ENCODE results near the gene NABP1.

The NABP1 gene

DNA sequence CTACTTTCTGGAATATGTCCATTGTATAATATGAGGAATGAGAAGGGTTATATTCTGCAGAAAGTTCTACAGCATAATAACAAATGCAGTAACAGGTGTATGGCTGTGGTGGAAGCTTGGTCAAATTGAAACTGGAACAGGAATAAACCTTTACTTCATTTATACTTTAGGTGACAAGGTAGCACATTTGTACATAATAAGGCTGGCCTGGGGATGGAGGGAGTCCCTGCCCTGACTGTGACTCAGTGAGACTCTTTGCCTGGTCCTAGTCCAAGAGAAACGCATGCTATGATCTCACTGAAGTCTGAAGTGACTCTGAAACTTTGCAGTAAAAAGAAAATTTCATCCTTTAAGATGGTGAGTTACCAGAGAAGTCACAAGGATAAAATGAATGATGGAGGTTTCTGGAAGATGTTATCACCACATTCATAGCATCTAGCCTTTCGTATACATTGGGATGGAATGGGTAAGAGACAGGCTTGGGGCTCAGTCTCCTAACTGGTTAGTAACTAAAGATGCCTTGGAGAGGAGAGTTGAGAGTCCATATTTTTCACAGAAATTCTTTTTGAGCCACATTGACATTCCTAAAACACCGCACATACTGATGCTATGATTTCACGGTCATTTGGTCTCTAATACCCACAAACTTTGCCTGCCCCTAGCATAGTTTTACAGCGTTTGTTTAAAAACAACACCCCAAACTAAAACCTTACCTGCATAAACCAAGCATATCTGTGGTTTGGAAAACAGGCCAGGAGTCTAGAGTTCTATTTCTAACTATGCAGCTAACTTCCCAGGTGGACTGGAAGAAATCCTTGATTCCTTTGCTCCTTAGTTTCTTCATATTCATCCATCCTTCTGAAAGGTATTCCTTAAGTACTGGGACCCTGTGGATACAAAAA lies 42.4 kb upstream of the NABP1 start:
- no peaks in the 10 kb centered on the region for H3K27me3 ChIP-seq (ENCODE audit: insufficient read depth, poor library complexity, severe bottlenecking)
- no peak overlapping the region for H3K4me3 ChIP-seq (replicated peaks; ENCODE audit: insufficient read depth, low read length)
- H3K27ac ChIP-seq (replicated peaks): no peak overlapping the region
- no peak for TF ChIP-seq POLR2AphosphoS5 (IDR thresholded peaks at IDR 0.05; ENCODE audit: low read depth)
- TF ChIP-seq GABPA (IDR thresholded peaks at IDR 0.05; ENCODE audit: low read depth): no peak
- TF ChIP-seq, protein P1, sequence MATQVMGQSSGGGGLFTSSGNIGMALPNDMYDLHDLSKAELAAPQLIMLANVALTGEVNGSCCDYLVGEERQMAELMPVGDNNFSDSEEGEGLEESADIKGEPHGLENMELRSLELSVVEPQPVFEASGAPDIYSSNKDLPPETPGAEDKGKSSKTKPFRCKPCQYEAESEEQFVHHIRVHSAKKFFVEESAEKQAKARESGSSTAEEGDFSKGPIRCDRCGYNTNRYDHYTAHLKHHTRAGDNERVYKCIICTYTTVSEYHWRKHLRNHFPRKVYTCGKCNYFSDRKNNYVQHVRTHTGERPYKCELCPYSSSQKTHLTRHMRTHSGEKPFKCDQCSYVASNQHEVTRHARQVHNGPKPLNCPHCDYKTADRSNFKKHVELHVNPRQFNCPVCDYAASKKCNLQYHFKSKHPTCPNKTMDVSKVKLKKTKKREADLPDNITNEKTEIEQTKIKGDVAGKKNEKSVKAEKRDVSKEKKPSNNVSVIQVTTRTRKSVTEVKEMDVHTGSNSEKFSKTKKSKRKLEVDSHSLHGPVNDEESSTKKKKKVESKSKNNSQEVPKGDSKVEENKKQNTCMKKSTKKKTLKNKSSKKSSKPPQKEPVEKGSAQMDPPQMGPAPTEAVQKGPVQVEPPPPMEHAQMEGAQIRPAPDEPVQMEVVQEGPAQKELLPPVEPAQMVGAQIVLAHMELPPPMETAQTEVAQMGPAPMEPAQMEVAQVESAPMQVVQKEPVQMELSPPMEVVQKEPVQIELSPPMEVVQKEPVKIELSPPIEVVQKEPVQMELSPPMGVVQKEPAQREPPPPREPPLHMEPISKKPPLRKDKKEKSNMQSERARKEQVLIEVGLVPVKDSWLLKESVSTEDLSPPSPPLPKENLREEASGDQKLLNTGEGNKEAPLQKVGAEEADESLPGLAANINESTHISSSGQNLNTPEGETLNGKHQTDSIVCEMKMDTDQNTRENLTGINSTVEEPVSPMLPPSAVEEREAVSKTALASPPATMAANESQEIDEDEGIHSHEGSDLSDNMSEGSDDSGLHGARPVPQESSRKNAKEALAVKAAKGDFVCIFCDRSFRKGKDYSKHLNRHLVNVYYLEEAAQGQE (IDR thresholded peaks at IDR 0.05; ENCODE audit: insufficient replicate concordance, low read depth): no peak
- no peak for DNase-seq (ENCODE audit: low read depth in 1 of 2, low spot score in 1 of 2)

DNA sequence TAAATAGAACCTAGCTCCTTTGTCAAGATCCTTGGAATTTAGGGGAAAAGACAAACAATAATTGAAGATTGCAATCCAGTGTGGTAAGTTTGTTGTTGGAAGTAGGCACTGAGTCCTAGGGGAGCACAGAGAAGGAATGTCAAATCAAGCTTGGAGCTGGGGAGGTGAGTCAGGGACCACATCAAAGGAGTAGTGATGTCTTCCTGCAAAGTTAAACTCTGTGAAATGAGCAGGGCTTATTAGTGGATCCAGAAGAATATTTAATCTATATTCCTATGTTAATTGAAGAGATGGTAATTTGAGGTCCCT lies 41.7 kb upstream of the NABP1 start:
- DNase-seq (ENCODE audit: low read depth in 1 of 2, low spot score in 1 of 2): no peak
- TF ChIP-seq GABPA (IDR thresholded peaks at IDR 0.05; ENCODE audit: low read depth) (no peak), POLR2AphosphoS5 (IDR thresholded peaks at IDR 0.05; ENCODE audit: low read depth) (no peak)
- TF ChIP-seq, protein P2, sequence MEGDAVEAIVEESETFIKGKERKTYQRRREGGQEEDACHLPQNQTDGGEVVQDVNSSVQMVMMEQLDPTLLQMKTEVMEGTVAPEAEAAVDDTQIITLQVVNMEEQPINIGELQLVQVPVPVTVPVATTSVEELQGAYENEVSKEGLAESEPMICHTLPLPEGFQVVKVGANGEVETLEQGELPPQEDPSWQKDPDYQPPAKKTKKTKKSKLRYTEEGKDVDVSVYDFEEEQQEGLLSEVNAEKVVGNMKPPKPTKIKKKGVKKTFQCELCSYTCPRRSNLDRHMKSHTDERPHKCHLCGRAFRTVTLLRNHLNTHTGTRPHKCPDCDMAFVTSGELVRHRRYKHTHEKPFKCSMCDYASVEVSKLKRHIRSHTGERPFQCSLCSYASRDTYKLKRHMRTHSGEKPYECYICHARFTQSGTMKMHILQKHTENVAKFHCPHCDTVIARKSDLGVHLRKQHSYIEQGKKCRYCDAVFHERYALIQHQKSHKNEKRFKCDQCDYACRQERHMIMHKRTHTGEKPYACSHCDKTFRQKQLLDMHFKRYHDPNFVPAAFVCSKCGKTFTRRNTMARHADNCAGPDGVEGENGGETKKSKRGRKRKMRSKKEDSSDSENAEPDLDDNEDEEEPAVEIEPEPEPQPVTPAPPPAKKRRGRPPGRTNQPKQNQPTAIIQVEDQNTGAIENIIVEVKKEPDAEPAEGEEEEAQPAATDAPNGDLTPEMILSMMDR (IDR thresholded peaks at IDR 0.05; ENCODE audit: insufficient read depth, low read length): no peak
- TF ChIP-seq, protein P1 (IDR thresholded peaks at IDR 0.05; ENCODE audit: insufficient replicate concordance, low read depth): no peak
- Histone ChIP-seq H3K27ac (replicated peaks) (no peak overlapping the region), H3K27me3 (ENCODE audit: insufficient read depth, poor library complexity, severe bottlenecking) (no peaks in the 10 kb centered on the region), H3K4me3 (replicated peaks; ENCODE audit: insufficient read depth, low read length) (no peak overlapping the region)

DNA sequence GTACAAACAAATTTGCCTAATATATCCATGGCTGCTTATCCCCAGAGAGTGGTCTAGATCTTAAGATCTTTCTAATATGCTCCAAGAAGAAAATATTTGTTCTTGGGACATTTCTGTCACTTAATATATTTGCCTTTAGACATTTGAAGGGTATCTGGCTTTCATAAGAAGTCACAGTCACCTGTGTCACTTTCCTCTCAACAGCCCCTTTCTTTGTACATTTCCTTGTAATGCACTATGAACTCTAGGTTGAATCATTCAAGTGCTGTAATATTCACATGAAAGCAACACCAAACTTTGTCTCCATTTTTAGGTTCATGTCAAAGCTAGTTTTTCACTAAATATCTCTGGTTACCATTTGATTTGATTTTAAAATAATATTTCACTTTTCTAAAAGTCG lies 41.4 kb upstream of the NABP1 start:
- no peak for TF ChIP-seq GABPA (IDR thresholded peaks at IDR 0.05; ENCODE audit: low read depth)
- TF ChIP-seq, protein P1 (IDR thresholded peaks at IDR 0.05; ENCODE audit: insufficient replicate concordance, low read depth): no peak
- TF ChIP-seq, protein P2 (IDR thresholded peaks at IDR 0.05; ENCODE audit: insufficient read depth, low read length): no peak
- TF ChIP-seq POLR2AphosphoS5 (IDR thresholded peaks at IDR 0.05; ENCODE audit: low read depth): no peak
- no peak for TF ChIP-seq SPI1 (IDR thresholded peaks at IDR 0.05; ENCODE audit: borderline replicate concordance, low read depth)
- no peak for DNase-seq (ENCODE audit: low read depth in 1 of 2, low spot score in 1 of 2)
- no peak overlapping the region for H3K4me3 ChIP-seq (replicated peaks; ENCODE audit: insufficient read depth, low read length)

More for the DNA sequence above, 41.4 kb upstream of the NABP1 start:
- H3K27ac ChIP-seq (replicated peaks): no peak overlapping the region
- H3K27me3 ChIP-seq (ENCODE audit: insufficient read depth, poor library complexity, severe bottlenecking): no peaks in the 10 kb centered on the region
